ENCODE measurements around the gene GPR25.

DNA sequence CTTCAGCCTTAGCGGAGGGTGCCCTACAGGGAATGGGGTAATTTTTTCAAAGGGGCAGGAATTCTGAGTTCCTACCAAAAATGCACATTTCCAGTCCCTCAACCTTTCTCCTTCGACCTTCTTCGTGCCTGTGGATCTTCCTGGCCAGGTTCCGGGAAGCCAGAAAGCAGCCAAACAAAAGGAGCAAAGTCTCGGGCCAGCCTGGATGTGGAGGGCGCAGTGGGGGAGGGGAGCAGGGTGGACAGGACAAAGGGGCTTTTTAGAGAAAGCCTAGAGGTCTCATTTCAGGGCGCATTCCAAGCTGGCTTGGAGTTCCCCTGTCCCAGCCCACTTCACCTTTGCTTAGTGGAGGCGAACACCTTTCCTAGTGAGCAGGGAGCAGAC lies 19.0 kb downstream of the GPR25 start:
- TF ChIP-seq, protein P1, sequence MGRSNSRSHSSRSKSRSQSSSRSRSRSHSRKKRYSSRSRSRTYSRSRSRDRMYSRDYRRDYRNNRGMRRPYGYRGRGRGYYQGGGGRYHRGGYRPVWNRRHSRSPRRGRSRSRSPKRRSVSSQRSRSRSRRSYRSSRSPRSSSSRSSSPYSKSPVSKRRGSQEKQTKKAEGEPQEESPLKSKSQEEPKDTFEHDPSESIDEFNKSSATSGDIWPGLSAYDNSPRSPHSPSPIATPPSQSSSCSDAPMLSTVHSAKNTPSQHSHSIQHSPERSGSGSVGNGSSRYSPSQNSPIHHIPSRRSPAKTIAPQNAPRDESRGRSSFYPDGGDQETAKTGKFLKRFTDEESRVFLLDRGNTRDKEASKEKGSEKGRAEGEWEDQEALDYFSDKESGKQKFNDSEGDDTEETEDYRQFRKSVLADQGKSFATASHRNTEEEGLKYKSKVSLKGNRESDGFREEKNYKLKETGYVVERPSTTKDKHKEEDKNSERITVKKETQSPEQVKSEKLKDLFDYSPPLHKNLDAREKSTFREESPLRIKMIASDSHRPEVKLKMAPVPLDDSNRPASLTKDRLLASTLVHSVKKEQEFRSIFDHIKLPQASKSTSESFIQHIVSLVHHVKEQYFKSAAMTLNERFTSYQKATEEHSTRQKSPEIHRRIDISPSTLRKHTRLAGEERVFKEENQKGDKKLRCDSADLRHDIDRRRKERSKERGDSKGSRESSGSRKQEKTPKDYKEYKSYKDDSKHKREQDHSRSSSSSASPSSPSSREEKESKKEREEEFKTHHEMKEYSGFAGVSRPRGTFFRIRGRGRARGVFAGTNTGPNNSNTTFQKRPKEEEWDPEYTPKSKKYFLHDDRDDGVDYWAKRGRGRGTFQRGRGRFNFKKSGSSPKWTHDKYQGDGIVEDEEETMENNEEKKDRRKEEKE (IDR thresholded peaks at IDR 0.05) = no peak
- TF ChIP-seq POLR2A (IDR thresholded peaks at IDR 0.05; ENCODE audit: low read depth, low read length) (no peak), ZNF24 (IDR thresholded peaks at IDR 0.05) (no peak), NR2C2 (IDR thresholded peaks at IDR 0.05; ENCODE audit: borderline replicate concordance, control insufficient read depth, insufficient read length, low read depth) (no peak), ZZZ3 (IDR thresholded peaks at IDR 0.05; ENCODE audit: control insufficient read depth, insufficient read length, low read depth) (no peak), SMC3 (IDR thresholded peaks at IDR 0.05; ENCODE audit: borderline replicate concordance, low read length) (no peak), ASH2L (IDR thresholded peaks at IDR 0.05; ENCODE audit: borderline replicate concordance, low read depth) (no peak)
- TF ChIP-seq, protein P2, sequence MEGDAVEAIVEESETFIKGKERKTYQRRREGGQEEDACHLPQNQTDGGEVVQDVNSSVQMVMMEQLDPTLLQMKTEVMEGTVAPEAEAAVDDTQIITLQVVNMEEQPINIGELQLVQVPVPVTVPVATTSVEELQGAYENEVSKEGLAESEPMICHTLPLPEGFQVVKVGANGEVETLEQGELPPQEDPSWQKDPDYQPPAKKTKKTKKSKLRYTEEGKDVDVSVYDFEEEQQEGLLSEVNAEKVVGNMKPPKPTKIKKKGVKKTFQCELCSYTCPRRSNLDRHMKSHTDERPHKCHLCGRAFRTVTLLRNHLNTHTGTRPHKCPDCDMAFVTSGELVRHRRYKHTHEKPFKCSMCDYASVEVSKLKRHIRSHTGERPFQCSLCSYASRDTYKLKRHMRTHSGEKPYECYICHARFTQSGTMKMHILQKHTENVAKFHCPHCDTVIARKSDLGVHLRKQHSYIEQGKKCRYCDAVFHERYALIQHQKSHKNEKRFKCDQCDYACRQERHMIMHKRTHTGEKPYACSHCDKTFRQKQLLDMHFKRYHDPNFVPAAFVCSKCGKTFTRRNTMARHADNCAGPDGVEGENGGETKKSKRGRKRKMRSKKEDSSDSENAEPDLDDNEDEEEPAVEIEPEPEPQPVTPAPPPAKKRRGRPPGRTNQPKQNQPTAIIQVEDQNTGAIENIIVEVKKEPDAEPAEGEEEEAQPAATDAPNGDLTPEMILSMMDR (IDR thresholded peaks at IDR 0.05 in 2 of 3, conservative IDR thresholded peaks at IDR 0.05 in 1 of 3; ENCODE audit: control insufficient read depth in 2 of 3, extremely low read depth in 1 of 3, insufficient read depth in 1 of 3, low read depth in 3 of 3, low read length in 3 of 3) = no peak
- TF ChIP-seq, protein P3, sequence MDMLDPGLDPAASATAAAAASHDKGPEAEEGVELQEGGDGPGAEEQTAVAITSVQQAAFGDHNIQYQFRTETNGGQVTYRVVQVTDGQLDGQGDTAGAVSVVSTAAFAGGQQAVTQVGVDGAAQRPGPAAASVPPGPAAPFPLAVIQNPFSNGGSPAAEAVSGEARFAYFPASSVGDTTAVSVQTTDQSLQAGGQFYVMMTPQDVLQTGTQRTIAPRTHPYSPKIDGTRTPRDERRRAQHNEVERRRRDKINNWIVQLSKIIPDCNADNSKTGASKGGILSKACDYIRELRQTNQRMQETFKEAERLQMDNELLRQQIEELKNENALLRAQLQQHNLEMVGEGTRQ (IDR thresholded peaks at IDR 0.05; ENCODE audit: borderline replicate concordance, low read depth, low read length) = no peak
- TF ChIP-seq, protein P4, sequence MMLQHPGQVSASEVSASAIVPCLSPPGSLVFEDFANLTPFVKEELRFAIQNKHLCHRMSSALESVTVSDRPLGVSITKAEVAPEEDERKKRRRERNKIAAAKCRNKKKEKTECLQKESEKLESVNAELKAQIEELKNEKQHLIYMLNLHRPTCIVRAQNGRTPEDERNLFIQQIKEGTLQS (IDR thresholded peaks at IDR 0.05; ENCODE audit: borderline replicate concordance, extremely low read depth, low read depth, low read length) = no peak
